NB4 (cell line): ENCODE data around the gene PCNX2.

ENCODE experiments used
- MYC ChIP-seq: IDR thresholded peaks from 2 replicates; pipeline ENCODE4 v1.6.1; 2011; ENCODE audit warnings: low read depth, low read length
- POLR2A ChIP-seq: IDR thresholded peaks from 2 replicates; pipeline ENCODE4 v1.6.1; 2011; ENCODE audit warnings: mild to moderate bottlenecking; ENCODE audit not compliant: insufficient read length; ENCODE audit errors: extremely low read depth
- TF ChIP-seq, protein P1 (sequence below): IDR thresholded peaks from one replicate; pipeline ENCODE4 v1.5.1; 2012; ENCODE audit warnings: low read depth, low read length
- TF ChIP-seq, protein P2 (sequence below): IDR thresholded peaks from 2 replicates; pipeline ENCODE4 v1.6.1; 2011; ENCODE audit warnings: low read depth, low read length

DNA sequence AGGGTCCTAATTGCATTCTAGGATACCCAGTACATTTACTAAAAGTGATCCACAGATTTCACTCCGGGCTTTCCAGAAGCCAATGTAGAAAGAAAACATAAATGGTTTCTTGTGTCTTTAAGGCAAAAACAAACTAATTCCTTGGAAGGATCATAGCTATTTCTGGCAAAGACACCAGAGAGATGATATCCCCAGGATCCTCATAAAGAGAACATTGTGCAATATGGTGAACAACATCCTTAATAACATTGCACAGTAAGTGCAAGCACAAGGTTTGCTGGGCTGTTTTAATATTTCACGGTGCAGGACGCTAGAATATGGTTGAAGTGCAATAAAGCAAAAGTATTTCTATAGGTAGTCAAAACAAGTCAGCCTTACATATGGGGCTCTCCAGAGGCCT is 262.2 kb downstream of the PCNX2 start:
- TF ChIP-seq POLR2A (no peak), MYC (no peak)
- TF ChIP-seq, protein P1, sequence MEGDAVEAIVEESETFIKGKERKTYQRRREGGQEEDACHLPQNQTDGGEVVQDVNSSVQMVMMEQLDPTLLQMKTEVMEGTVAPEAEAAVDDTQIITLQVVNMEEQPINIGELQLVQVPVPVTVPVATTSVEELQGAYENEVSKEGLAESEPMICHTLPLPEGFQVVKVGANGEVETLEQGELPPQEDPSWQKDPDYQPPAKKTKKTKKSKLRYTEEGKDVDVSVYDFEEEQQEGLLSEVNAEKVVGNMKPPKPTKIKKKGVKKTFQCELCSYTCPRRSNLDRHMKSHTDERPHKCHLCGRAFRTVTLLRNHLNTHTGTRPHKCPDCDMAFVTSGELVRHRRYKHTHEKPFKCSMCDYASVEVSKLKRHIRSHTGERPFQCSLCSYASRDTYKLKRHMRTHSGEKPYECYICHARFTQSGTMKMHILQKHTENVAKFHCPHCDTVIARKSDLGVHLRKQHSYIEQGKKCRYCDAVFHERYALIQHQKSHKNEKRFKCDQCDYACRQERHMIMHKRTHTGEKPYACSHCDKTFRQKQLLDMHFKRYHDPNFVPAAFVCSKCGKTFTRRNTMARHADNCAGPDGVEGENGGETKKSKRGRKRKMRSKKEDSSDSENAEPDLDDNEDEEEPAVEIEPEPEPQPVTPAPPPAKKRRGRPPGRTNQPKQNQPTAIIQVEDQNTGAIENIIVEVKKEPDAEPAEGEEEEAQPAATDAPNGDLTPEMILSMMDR = no peak
- TF ChIP-seq, protein P2, sequence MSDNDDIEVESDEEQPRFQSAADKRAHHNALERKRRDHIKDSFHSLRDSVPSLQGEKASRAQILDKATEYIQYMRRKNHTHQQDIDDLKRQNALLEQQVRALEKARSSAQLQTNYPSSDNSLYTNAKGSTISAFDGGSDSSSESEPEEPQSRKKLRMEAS = no peak
